Activated CD4-positive, alpha-beta T cell treated with anti-CD3 and anti-CD28 coated beads for 4 hours (primary cell): Measurements from ENCODE around the gene DAB2IP.
"Not testable (repeated sequence)": the region's sequence is repeated elsewhere in the genome, so short reads cannot be mapped to it uniquely, and the experiment has no call there.

Experiments used
- DNase-seq, 2 donors: peaks; one replicate each; pipeline ENCODE4 v3.0.0-alpha.2; 2020

DAB2IP gene

DNA sequence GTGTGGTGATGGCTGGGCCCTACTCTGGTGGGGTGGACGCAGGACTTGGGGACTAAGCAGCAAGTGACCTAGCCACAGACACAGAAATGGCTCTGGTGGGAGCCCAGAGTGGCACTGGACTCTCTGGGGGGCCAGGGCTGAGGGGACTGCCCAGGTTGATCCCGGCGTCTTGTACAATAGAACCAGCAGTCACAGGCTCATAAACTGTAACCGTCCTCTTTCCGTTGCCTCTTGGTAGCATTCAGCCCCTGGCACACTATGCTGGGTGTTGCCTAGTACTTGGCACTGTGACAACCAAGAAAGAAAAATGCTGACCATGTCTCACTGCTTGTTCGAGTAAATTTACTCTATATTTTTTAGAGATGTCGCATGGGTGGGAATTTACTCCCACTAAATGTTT is 80.5 kb downstream of the DAB2IP start:
- no peak for DNase-seq

DNA sequence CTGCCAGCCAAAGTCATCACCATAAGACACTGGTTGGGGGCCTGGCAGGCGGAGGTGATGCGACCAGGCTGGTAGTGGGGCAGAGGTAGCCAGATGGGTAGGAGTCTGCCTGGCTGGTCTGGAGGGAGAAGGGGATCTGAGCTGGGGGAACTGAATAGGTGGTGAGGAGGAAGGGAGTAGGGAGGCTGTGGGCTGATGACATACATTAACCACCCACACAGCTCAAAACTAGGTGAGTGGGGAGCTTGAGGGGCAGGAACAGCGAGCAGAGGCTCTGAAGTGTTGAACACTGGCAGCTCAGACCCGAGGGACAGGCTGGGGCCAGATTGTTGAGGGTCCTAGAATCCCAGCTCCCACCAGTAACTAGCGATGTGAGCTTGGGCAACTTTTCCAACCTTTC is 81.0 kb downstream of the DAB2IP start:
- no peak for DNase-seq

DNA sequence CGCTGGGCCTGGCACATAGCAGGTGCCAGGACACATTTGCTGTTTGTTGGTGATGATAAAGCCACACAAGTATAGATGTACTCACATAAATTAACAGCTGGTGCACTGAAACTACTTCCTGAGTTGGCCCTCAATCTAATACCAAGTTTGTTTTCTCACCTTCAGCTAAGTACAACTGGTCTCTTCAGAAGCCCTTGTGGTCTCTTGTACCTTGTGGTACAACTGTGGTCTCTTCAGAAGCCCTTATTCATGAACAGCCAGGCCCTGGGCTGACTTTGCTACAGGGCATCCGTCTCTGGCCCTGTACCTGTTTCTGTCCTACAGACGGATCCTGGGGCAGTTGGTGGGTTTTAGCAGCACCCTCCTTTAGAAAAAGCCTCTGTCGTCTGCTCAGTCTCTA is 81.5 kb downstream of the DAB2IP start:
- no peak for DNase-seq

DNA sequence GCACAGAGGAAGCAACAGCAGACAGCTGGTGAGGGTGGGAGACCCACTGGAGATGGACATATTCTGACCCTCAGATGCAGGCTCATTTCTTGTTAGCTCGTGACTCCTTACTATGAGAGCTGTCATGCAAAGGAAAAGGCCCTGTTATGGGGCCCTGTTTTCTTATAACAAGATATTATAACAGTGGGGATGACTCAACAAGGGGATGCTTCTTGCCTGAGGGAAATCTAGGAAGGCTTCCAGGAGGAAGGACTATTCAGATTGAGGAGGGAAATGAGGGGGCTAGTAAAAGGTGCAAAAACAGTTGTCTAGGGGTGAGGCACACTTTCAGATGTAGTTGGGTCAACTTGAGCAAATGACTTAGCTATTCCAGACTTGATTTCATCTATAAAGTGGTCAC is 83.0 kb downstream of the DAB2IP start:
- no peak for DNase-seq

DNA sequence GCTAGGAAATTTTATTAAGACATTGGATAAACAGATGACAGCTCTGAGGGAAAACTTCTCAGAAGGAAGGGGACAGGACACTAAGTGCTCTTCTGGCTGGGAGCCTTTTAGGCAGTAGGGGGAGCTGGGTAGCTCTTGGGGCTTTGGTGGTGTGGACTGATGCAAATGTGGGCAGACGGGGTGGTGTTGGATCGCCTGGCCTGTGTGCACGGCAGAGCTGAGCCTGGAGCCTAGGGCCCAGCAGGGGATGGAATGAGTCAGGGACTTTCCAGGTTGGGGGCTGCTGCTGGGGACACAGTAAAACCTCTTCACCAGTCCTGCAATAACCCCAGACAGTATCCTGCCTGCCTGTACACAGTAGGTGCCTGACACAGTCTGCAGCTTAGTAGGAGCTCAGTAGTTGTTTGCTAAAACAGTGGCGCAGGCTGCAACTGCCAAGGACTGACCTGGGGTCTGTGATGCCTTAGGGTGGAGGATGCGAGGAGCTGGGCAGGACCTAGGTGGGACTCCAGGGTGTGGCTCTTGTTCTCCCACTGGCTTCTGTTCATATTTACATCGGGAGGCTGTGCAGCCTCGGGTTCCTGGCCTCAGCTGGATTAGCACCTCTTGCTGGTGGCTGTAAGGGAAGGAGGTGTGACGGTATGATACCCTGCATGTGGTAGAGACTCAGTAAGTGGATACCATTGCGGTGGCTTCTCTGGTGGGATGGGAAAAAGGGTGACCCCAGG is 83.8 kb downstream of the DAB2IP start:
- DNase-seq: no peak

DNA sequence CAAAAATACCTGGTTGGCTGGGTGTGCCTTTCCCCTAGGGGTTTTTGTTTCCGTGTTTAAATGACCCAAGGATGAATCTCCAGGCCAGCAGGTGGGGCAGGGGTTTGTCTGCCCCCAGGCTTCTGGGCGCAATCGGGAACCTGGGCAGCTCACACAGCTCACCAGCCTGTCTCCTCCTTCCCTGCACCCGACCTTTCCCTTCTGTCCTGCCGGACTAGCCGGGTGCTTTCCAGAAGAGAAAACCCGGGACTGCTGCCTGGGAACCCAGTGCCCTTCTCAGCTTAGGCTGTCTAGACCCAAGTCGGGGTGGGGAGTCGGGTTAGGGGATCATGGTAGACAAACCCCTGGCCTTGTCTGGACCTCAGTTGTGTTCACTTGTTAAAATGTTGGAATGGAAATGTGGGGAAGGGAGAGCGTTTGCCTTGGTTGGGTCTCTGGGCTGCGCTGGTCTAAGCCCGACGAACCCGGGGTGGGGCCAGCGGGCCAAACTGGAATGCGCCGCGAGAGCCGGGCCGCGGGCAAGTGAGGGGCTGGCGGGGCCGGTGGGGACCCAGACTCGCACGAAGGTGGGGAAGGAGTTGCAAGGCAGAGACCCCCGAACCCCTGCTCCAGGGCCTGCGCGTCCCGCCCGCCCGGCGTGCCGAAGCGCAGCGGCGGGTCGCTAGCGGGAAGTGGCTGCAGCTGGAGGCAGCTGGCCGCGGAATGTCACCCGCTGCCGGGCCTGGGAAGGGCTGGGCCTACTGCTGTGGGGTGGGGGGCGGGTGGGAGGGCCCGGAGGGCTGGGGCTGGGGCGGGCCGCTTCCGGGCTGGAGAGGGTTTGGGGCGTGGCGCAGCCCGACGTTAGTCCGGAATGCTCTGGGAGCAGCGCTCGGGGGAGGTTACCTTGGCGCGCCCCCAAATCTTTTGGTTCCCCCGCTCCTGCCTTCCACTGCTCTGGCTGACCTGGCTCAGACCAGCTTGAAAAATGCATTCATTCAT is 84.6 kb downstream of the DAB2IP start:
- DNase-seq: no peak

DNA sequence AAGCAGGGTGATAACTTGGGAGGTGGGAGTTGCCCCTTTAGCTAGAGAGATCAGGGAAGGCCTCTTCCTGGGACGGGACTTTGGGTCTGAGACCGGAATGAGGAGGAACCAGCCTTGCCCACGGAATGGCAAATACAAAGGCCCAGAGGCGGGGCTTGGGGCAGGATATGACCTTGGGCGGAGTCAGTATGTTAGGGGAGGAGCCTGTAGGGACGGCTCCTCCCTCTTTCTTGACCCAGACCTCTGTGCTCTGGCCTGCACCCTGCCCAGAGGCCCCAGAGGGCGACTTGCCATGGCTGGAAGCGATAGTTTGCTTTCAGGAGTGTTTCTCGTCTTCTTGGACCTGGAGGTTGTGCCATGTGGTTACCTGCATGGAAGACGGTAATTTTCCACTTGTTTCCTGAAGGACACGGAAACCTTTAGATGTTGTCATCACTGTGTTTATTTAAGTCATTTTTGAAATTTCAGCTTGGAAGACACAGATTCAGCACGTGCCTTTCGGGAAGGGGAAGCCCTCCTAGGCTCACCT is 85.6 kb downstream of the DAB2IP start:
- no peak for DNase-seq

DNA sequence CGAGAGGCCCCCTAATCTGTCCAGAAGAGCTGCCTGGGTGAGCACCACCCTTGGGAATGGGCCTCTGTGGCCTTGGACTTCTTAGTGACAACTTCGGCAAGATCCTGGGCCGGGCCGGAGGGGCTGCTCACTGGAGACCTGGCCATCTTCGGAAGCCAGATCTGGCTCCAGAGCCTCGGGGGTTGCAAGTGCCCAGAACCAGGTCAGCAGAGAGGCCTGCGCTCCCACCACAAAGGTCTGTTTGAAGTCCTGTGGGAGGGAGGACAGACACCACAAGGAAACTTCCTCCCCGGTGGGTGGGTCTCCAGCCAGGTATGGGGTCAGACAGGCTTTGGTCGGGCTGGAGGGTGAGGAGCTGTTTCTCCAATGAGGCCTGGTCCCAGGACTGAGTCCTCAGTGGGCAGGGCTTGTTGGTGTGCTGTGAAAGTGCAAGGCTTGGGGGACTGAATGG is 86.1 kb downstream of the DAB2IP start:
- DNase-seq: no peak

DNA sequence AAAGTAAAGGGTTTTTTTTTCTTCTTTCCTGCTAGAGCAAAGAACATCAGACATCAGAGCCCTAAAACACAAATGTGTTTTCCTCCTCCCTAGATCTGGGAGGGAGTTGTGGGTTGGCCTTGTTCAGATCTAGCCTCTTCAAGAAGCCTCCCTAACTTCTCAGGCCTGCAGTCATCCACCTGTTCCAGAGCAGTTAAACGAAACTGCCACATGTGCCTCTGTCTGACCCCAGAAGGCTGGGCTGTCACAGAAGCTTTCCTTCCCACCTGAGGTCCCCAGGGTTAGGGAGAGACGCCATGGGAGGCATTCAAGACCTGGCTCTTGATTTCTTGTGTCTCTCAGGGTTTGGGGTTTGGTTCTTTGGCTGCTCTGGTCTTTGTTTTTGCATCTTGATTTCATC is 87.0 kb downstream of the DAB2IP start:
- DNase-seq: no peak

DNA sequence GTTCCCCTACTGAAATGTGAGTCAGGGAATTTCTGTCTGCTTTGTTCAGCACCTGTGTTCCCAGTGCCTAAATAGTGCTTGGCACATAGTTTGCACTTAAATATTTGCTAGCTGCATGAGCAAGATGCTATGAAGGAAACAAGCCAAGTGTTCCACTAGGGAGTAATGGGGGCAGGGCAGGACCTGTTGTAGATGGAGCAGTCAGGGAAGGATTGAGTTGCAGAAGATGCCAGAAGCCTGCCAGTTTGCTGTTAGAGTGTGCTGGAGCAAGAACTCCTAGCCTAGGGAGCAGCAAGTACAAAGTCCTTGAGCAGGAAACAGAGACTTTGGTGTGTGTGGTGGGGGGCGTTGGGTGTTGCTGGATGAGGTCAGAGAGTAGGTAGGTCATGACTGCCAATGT is 87.5 kb downstream of the DAB2IP start:
- no peak for DNase-seq

DNA sequence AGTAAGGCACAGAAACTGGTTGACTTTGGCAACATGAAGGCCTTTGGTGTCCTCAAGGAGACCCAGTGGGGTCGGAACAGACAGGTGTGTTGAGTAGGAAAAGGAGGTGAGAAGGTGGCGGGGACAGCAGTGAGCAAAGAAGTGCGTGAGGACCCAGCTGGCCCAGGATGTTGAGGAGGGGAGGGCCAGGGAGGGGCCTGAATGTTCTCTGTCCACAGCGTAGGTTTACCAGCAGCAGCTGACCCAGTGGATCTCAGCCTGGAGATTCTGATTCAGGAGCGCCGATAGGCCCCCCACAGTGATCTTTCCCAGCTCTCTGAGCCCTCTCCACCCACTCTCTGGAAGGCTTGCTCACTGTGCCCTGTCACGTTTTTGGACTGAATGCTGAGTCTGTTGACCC is 88.5 kb downstream of the DAB2IP start:
- no peak for DNase-seq

DNA sequence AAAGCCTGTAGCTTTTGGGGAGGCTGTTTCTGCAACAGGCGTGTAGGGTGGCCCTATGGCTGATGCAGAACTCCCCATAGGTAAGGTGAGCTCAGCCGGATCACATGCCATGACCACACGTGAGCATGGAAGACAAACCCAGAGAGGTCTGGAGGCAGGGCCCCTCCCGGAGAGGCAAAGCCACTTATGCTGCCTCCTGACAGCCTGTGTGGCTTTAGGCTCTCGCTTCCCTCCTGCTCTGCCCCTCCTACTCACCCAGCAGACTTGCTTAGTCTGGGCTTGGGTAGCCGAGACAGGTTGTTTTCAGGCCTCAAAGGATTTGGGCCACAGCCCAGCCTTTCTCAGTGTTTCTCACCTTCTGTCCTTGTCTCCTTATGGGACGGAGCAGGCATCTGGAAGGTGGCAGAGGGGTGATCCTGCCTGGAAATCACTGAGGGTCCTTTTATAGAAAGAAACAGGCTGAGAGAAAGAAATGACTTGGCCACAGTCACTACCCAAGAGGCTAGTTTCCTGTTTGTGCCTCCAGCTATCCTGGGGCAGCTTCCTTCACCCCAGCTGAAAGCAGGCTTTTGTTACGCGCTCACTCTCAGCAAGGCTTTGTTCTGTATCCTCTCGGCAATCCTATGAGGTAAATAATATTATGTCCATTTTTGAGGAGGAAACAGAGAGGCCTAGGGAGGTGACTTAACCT is 89.9 kb downstream of the DAB2IP start:
- DNase-seq: no peak

DNA sequence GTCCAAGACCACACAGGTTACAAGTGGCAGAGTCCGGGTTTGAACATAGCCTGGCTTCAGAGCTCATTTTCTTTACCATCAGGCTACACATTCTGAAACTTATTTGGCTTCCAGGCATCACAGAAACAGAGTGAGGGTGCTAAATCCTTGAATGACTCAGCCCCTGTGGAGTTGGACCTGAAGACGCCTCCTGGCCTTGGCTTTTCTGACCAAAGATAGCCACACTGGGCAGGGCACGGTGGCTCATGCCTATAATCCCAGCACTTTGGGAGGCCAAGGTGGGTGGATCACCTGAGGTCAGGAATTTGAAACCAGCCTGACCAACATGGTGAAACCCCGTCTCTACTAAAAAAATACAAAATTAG is 90.5 kb downstream of the DAB2IP start:
- not testable (repeated sequence) for DNase-seq

DNA sequence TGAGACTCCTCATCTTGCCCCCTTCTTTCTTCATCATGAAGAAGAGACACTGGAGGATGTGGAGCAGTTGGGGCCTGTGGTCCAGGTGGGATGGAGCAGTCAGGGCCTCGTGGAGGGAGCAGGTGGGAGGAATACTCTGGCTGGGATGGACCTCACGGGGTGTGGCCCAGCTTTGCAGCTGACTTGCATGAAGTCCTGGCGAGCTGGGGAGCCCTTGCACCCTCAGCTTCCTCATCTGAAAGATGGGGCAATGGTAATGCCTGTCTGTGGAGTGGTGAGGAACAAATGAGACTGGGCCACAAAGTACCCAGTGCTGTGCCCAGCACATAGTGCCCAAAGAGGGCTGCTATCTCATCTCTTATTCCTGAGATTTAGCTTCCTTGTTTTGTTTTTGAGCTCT is 91.5 kb downstream of the DAB2IP start:
- DNase-seq: no peak

DNA sequence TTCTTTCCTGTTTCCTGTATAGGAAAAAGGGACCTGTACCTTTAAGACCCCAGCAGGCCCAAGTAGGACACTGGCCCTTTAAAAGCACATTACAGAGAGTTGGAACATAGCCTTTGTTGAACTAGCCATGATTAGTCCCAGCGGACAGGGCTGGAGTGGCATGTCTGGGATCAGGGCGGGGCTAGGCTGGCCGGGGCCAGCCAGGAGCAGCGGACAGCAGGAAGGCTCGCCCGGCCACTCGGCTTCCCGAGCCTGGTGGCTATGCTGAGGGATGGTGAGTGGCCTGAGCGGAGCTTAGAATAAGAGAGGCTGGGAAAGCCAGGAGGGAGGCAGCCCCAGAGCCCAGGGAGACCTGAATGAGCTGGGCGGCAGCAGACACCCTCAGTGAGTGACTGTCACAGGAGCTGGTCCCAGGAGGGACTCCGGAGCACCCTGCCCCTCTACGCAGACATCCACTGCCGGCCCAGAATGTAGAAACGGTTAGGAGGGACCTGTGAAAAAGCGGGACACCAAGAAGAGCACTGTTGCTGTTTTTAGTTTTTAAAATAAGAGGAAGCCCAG is 92.1 kb downstream of the DAB2IP start:
- no peak for DNase-seq

DNA sequence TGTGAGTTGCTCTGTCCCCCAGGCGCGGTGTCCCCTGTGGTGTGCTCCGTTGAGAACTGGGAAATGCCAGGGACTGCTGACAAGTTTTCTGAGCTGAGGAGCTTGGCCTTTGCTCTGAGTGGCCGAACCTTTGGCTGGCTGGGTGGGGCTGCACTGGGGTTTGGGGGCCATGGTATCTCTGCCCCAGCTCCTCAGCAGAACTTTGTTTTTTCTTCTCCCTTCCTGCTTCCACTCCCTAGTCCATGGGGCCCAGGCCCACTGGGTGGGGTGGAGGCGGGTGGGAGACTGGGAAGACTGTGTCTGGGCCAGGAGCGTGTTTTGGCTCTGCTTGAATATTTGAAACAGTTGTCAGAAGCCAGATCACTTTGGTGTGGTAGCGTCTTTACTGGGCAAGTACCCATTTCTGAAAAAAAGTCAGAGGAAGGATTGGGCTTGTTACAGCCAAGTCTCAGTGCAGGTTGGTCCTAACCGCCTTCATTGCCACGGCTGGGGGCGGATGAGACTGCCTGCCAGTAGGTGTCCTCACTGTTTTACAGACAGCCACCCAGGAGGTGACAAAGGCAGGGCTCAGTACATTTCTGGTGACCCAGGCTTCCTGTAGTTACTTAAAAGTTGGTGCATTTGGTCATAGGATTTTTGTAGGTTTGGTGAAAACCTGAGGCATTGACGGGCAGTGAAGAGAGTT is 92.7 kb downstream of the DAB2IP start:
- no peak for DNase-seq

DNA sequence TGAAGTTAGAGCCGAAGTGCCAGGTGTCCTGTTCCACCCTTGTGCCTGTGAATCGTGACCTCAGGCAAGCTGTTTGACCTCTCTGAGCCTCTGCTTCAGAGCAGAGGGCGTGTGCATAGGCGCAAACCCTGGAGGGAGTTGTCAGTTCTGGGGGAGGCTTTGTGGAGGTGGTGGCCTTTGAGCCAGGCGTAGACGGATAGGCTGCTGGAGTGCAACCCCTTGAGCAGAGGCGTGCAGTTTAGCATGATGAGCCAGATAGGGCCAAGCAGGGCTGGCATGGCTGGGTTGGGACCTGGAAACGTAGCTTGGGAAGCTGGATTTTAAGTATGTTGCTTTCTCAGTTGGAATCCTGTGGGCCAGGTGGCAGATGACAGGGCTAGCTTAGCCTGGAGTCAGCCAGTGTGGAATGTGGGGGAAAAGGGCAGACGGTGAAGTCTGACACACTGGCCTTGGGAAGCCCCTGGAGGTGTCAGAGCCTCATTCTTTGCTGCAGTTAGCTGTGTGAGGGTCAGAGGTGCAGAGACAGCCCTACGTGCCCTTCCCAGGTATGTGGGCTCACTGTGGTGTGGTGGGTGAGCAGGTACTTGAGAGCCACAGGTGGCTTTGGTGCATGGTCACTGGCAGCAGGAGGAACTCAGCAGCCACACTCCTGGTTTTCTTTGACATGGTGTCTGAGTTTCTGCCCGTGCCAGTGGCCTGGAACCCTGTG is 93.4 kb downstream of the DAB2IP start:
- DNase-seq: no peak

DNA sequence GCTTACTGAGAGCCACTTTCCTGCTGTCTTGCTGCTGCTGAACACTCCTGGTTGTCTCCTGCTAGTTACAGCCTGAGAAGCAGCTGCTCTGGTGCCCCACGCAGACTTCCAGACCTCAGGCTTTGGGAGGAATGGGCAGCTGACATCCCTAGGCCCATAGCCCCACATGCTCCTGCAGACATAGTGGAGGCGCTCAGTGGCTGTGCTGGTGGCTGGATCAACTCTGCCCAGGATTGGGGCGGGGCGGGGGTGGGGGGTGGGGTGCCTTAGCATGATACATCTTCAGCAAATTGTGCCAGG is 93.9 kb downstream of the DAB2IP start:
- no peak for DNase-seq

DNA sequence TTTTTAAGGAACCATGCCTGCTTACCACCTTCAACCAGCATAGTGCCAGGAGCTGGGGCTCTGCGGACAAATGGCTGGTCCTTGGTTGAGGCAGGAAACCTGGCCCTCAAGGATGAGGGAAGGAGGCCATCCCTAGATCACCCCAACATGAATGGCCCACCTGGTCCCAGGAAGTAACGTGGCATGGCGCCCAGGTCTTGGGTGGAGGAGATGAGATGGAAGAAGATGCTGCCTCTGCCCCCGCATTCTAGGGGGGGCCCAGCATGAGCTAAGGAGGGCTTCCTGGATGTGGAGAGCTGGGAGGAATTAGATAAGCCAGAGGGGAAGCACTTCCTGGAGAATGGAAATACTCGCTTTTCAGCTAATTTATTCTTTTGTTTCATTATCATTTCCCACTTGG is 95.0 kb downstream of the DAB2IP start:
- DNase-seq: no peak

DNA sequence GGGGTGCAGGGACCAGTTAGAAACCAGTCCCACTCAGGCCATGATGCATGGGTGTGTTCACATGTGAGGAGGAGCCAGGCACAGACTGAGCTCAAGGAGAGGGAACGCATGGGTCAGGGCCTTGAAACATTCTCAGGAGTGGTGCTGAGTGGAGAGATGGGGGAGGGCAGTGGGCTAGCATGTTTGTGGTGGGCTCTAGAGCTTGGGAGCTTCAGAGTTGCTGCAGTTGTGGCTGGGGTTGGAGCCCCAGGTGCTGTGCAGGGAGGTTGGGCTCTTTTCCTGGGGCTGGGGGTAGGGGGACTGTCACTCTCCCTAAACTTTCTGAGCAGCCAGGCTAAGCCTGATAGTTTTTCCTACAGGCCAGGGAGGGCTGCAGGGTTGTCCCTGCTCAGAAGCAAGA is 95.4 kb downstream of the DAB2IP start:
- no peak for DNase-seq

DNA sequence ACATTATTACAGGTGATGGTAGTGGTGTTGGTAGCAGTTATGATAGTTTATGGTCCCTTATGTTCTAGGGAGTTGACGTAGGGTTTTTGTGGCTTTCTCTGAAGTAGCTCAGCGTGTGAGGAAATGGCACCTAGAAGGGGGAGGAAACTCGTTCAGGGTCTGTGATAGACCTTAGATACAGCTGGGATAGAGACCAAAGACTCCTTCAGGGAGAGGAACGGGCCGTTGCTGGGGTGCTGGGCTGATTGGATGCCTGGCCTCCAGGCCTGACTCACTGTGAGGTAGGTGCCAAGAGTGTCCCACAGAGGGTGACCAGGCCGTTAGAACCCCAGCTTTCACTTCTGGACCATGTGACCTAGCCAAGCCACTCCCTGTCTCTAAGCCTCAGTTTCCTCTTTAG is 96.6 kb downstream of the DAB2IP start:
- DNase-seq: no peak
